K562 (cell line): ENCODE measurements around the gene NKX1-2. TPM values are rescaled to one million over a fixed set of nuclear protein-coding genes. Genes with fewer than 3 reads are reported as not detected.

Experiments
- ATAC-seq: fragments of 200-7000 bp; cut with Tn5 transposase; 3 replicates; pipeline ENCODE4 v1.9.1; 2020; ENCODE audit warnings: moderate library complexity
- BruUV-seq: library from RNA; stranded (reverse); fragments of 400-500 nt; replicated peaks from 2 replicates; lab custom pipeline; 2021; lab: Mats Ljungman, UMichigan
- CTCF ChIA-PET: fragments of 300-600 bp; formaldehyde crosslinking; extraction: SDS; loops from one replicate; lab custom pipeline; 2021; ENCODE audit warnings: low intra/inter-chr PET ratio; lab: Yijun Ruan, JAX
- POLR2A ChIA-PET: fragments of 300-600, 350-650 bp; sonication (Branson Sonifier 250); formaldehyde crosslinking; extraction: SDS; loops from one replicate; lab custom pipeline; 2021; ENCODE audit warnings: antibody characterized with exemption, inconsistent platforms; lab: Yijun Ruan, JAX
- DNase-seq, 4 experiments: peaks; one replicate each; pipeline versions ENCODE4 v3.0.0 to v3.0.0-alpha.2; 2011 to 2018; ENCODE audit warnings: low spot score in 3 of 4, mixed read lengths in 3 of 4; ENCODE audit errors: extremely low read depth in 1 of 4
- FAIRE-seq: peaks from 2 replicates; lab custom pipeline; 2011; peaks lifted over from hg19 to GRCh38; lab: Jason Lieb, UNC
- H2AFZ ChIP-seq: 2 replicates; pipeline ENCODE4 v1.6.0; 2011; ENCODE audit warnings: low read depth, low read length, control low read depth, inconsistent platforms
- H3K27ac ChIP-seq: fragments of 200-600 bp; 3 replicates; pipeline ENCODE4 v1.8.0; 2011; ENCODE audit warnings: low read depth, mild to moderate bottlenecking, control low read depth, inconsistent platforms, low read length, moderate library complexity, mixed read lengths; ENCODE audit errors: extremely low read depth
- H3K27me3 ChIP-seq, 2 experiments: fragments of 300-600 bp in 1 of 2; 2 replicates in 1 of 2; 3 replicates in 1 of 2; pipeline versions ENCODE4 v1.6.0 to v1.8.0; 2011; ENCODE audit warnings: inconsistent platforms in 2 of 2, low read length in 2 of 2, mild to moderate bottlenecking in 1 of 2, mixed read lengths in 1 of 2, moderate library complexity in 1 of 2; ENCODE audit not compliant: control insufficient read depth in 2 of 2, insufficient read depth in 2 of 2
- H3K36me3 ChIP-seq: fragments of 300-600 bp; 3 replicates; pipeline ENCODE4 v1.8.0; 2011; ENCODE audit warnings: mild to moderate bottlenecking, low read length, inconsistent platforms; ENCODE audit not compliant: control insufficient read depth, insufficient read depth
- H3K4me1 ChIP-seq, 2 experiments: fragments of 200-600 bp in 1 of 2; replicated peaks in 1 of 2; 2 replicates in 1 of 2; 3 replicates in 1 of 2; pipeline versions ENCODE4 v1.5.1 to v1.8.0; 2011; ENCODE audit warnings: inconsistent platforms in 2 of 2, low read length in 2 of 2, mild to moderate bottlenecking in 1 of 2, mixed read lengths in 1 of 2, moderate library complexity in 1 of 2; ENCODE audit not compliant: control insufficient read depth in 2 of 2, insufficient read depth in 2 of 2
- H3K4me2 ChIP-seq: 2 replicates; pipeline ENCODE4 v1.6.1; 2011; ENCODE audit warnings: low read length, control low read depth, inconsistent platforms, mixed read lengths; ENCODE audit not compliant: insufficient read depth
- H3K4me3 ChIP-seq: fragments of 200-600 bp; sonication (generic), shearing (Covaris generic); 2 replicates; pipeline ENCODE4 v1.5.1; 2016; ENCODE audit warnings: control low read depth, inconsistent platforms
- H3K79me2 ChIP-seq: fragments of 200-600 bp; 3 replicates; pipeline ENCODE4 v1.8.0; 2011; ENCODE audit warnings: low read length, inconsistent platforms; ENCODE audit not compliant: control insufficient read depth, insufficient read depth
- H3K9ac ChIP-seq, 2 experiments: 2 replicates each; pipeline versions ENCODE4 v1.6.0 to v1.6.1; 2011; ENCODE audit warnings: low read depth in 2 of 2, low read length in 2 of 2, control low read depth in 1 of 2, inconsistent platforms in 1 of 2, mild to moderate bottlenecking in 1 of 2, mixed read lengths in 1 of 2; ENCODE audit not compliant: insufficient read depth in 1 of 2
- H3K9me1 ChIP-seq: one replicate; pipeline ENCODE4 v1.6.0; 2011; ENCODE audit warnings: inconsistent platforms, mild to moderate bottlenecking, low read length, moderate library complexity; ENCODE audit not compliant: control insufficient read depth, insufficient read depth
- H3K9me3 ChIP-seq: replicated peaks from 2 replicates; pipeline ENCODE4 v1.5.1; 2011; ENCODE audit warnings: low read depth, low read length, inconsistent platforms; ENCODE audit not compliant: control insufficient read depth, insufficient read depth
- H4K20me1 ChIP-seq: replicated peaks from 2 replicates; pipeline ENCODE4 v1.6.1; 2011; ENCODE audit warnings: low read length, inconsistent platforms, mixed read lengths; ENCODE audit not compliant: control insufficient read depth, insufficient read depth
- HDAC8 ChIP-seq: fragments of 450-650 bp; IDR thresholded peaks from 2 replicates; pipeline ENCODE4 v1.6.1; 2016; ENCODE audit warnings: mild to moderate bottlenecking, missing genetic modification characterization, moderate library complexity, missing compliant biosample characterization
- SRSF7 ChIP-seq: fragments of 200-400 bp; formaldehyde crosslinking; optimal IDR thresholded peaks from 2 replicates; pipeline ENCODE3; 2017; ENCODE audit warnings: mild to moderate bottlenecking, low read depth, low read length
- WGBS: fragments of 100-300 bp; shearing (Covaris generic); methylation state at CpG from one replicate; pipeline ENCODE4 v1.1.6; 2016; ENCODE audit warnings: low coverage, mixed read lengths; ENCODE audit not compliant: insufficient coverage; ENCODE audit errors: missing lambda C conversion rate; 5-methylcytosine and 5-hydroxymethylcytosine counted together
- in situ Hi-C: fragments of 300-500 bp; cut with MboI; formaldehyde crosslinking; loops from 4 replicates; pipeline ENCODE4 v1.15.0; 2018; ENCODE audit warnings: inconsistent platforms, mixed read lengths
- intact Hi-C: fragments of 100-400 bp; cut with micrococcal nuclease; formaldehyde crosslinking; loops from 2 replicates; pipeline ENCODE4 v1.14.2; 2022
- polyA plus RNA-seq, 8 experiments: library from polyadenylated mRNA; depleted of rRNA in 4 of 8; stranded (reverse) in 5 of 8; unstranded in 3 of 8; fragments of >200 nt; fragmentation: Nextera tagmentation in 2 of 8; fragmentation: Illumina TruSeq in 1 of 8; extraction: Ambion mirVana in 2 of 8; extraction: Trizol in 1 of 8; gene quantifications; 2 replicates each; pipeline versions ENCODE4 v1.2.1 to v1.2.3, GENCODE V29; 2011 to 2014; ENCODE audit warnings: inconsistent platforms in 1 of 8, missing spikeins in 1 of 8
- total RNA-seq, 7 experiments: library from RNA; depleted of rRNA in 6 of 7; stranded (reverse); fragments of >200 nt in 6 of 7; fragmentation: Illumina TruSeq in 2 of 7; extraction: Trizol in 2 of 7; gene quantifications; 2 replicates each; pipeline versions ENCODE4 v1.2.1 to v1.2.3, GENCODE V29; 2011 to 2021; ENCODE audit warnings: low replicate concordance in 1 of 7
- TF ChIP-seq, protein P1 (sequence below): sonication (generic); IDR thresholded peaks from 2 replicates; pipeline ENCODE4 v1.6.1; 2016

The NKX1-2 gene
- total and polyA plus RNA-seq, 9 of the 15 experiments (the other 6 are each of a cell fraction or from before 2014, with no cell fraction given), result not detected

- no peak overlapping the region for H2AFZ ChIP-seq
- WGBS, result 52% methylated on average over 8 of the region's 16 CpGs
- FAIRE-seq (no peak), ATAC-seq (no peak)
- H3K9me1 ChIP-seq, result no peaks in the 10 kb centered on the region
- H3K27me3 ChIP-seq, result no peaks in the 10 kb centered on the region
- peaks cover 0 to 19% of the 10 kb centered on the region in 2 experiments; a peak in 3 of 5 replicates for H3K4me1 ChIP-seq
- ChIA-PET CTCF (no interaction called here), POLR2A (interaction anchor here (0.6 kb wide), 1 partner anchor 91 kb away, joined by 3 read pairs; no protein-coding TSS in a partner anchor)
- BruUV-seq, result no TSS peak
- no peaks in the 10 kb centered on the region for H4K20me1 ChIP-seq
- no peaks in the 10 kb centered on the region for H3K36me3 ChIP-seq
- in situ Hi-C loops, result no loop called here
- H3K9me3 ChIP-seq, result no peaks in the 10 kb centered on the region
- intact Hi-C loops, result no loop called here
- TF ChIP-seq, protein P1, sequence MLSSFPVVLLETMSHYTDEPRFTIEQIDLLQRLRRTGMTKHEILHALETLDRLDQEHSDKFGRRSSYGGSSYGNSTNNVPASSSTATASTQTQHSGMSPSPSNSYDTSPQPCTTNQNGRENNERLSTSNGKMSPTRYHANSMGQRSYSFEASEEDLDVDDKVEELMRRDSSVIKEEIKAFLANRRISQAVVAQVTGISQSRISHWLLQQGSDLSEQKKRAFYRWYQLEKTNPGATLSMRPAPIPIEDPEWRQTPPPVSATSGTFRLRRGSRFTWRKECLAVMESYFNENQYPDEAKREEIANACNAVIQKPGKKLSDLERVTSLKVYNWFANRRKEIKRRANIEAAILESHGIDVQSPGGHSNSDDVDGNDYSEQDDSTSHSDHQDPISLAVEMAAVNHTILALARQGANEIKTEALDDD, result no peak
- no peak for TF ChIP-seq HDAC8
- TF ChIP-seq SRSF7, result no peak
- TF ChIP-seq, all 486 proteins: peak for 0
- H3K9ac ChIP-seq, result no peak overlapping the region; a peak in 1 of 4 replicates
- H3K4me2 ChIP-seq, result no peak overlapping the region
- H3K79me2 ChIP-seq, result no peaks in the 10 kb centered on the region
- no peak for DNase-seq
- no peak overlapping the region for H3K27ac ChIP-seq
- H3K4me3 ChIP-seq, result no peak overlapping the region
Measured at GRCh38 chr10:124494046-124494807, 44.4 kb upstream of the NKX1-2 start.
